NCI-H345 (cell line): ENCODE data around the gene ZNF592.
"Not testable (repeated sequence)": the region's sequence is repeated elsewhere in the genome, so short reads cannot be mapped to it uniquely, and the experiment has no call there.

Experiments
- DNase-seq: peaks from one replicate; lab custom pipeline; 2025; lab: John Stamatoyannopoulos, UW

Gene ZNF592

DNA sequence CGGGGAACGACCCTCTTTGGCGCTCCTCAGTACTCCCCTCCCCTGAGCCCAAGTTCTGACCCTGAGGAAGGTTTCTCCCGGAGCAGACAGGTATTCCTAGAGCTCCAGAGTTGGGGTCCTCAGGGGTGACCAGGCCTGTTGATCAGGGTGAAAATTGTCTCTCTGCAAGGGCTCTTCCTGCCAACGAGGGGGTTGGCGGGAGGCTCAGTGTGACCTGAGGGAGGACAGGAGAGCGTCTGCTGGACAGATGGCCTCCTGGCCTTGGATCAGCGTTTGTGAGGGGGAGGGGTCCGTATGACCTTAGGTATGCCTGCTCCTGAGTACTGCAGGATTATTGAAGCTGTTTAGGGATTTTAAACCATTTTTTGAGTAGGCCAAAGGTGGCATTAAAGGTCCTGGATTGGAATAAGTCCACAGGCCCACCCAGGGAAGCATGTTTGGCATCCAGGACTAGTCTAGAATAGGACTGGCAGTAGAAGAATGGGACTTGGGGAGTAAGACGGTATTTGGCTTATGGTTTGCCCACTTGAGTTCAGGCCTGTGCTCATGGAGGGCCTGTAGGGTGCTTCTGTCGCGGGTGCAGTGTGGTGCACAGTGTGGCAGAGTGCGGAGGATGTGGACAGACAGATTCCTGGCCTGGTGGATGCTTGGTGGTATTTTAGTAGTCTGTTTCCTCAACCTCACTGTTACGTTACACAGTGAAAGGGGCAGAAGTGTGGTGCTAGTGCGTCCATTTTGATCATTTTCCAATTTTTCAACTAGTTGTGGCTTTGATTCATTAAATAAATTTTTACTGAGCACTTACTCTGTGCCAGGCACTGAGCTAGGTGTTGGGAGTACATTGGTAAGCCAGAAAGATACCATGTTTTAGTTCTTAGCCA, 959 bp downstream of the ZNF592 start:
- no peak for DNase-seq

DNA sequence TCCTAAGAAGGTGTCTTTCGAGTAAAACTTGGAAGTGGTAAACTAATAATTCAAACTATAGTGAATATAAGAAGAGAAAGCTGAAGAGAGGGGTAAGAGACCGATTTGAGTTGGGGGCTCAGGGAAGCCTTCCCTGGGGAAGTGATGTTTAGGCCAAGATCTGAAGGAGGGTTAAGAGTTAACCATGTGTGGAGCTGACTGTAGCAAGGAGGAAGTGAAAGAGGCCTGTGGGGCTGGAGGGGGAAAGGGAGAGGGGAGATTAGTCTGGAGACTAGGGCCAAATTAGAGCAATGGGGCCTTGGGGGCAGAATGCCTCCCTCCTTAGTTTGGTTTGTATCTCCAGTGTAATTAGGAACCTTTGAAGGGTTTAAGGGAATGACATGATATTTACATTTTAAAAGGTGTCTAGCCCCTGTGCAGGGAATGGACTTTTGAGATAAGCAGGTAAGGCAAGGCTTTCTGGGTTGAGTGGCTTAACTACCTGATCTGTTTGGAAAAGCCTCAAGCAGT, 2.2 kb downstream of the ZNF592 start:
- no peak for DNase-seq

DNA sequence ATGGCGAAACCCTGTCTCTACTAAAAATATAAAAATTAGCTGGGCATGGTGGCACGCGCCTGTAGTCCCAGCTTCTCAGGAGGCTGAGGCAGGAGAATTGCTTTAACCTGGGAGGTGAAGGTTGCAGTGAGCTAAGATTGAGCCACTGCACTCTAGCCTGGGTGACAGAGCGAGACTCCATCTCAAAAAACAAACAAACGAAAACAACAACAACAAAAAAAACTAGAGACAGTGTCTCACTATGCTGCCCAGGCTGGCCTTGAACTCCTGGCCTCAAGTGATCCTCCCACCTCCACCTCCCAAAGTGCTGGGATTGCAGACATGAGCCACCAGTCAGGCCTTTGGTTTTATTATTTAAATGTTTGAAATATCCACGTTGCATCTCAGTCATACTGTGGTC, 3.3 kb downstream of the ZNF592 start:
- not testable (repeated sequence) for DNase-seq

DNA sequence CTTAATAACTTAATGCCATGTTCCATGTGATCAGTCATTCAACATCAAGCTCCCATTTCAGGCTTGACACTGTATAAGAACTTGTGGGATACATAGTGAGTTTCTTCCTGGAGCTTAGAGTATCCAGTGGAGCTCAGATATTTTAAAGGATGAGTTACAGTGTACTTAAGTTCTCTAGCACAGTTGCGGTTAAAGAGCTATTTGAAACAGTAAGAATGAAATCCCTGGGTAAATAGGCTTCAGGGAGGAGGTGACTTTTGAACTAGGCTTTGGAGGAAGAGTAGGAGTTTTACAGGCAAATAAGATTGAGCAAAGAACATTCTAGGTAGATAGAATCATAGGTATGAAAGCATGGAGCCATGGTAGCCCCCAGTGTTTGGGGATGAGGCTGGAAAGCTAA, 3.8 kb downstream of the ZNF592 start:
- no peak for DNase-seq

DNA sequence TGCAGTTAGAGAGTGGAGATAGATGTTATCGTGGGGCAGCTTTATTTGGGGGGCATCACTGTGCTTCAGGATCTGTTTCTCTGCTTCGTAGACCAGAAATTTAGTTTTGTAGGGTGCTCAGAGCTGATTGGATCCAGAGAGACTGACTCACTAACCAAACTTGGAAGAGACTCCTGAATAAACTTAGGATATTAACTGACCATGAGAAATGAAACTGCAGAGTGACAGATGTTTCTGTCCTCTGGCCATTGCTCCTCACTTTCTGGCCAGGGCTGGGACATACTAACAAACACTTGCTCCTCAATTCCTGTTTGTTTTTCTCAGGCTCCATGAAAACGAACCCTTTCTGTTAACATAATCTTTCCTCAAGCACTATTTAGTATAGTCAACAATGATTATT, 4.3 kb downstream of the ZNF592 start:
- no peak for DNase-seq

DNA sequence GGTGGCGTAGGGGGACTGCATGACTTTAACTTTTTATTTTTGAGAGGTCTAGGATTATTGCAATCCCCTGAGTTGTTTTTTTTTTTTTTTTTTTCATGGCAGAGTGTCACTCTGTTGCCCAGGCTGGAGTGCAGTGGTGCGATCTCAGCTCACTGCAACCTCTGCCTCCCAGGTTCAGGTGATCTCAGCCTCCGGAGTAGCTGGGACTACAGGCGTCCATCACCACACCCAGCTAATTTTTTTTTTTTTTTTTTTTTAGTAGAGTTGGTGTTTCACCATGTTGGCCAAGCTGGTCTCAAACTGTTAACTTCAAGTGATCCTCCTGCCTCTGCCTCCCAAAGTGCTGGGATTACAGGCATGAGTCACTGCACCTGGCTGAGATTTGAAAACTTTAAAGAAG, 6.5 kb downstream of the ZNF592 start:
- DNase-seq = not testable (repeated sequence)

DNA sequence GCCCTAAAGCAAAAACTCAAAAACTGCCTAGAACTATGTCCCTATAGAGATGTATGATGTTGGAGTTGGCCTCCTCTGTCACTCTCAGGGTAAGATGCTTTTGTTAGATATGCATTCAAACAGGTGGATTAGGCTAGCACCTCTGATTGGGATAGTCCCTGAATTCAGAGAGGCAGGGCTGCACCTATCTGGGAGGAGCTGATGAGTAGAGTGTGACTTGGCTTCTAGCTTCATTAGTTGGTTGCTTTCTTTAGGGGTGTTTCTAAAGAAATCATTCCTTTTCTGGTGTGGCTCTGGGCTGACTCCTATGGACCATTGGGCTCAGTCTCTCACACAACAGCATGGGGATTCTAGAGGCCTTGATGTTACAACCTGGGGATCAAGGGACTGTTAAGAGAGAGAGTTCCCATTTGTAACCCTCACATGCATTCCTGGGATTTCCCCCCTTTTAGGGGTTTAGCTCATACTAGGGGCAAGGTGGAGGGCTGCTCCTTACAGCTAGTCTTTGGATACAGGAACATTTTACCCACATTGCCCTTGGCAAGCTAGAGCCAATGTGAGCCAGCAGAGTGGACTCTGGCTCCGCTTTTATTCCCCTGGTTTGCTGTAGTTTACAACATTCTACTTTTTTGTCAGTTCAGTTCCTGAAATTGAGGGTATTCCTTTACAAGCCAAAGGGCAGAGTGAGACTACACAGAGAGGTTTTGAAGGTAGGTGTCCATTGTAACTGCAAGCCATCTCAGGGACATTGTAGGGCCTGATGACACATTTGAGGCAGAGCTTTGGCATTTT, 7.5 kb downstream of the ZNF592 start:
- no peak for DNase-seq

DNA sequence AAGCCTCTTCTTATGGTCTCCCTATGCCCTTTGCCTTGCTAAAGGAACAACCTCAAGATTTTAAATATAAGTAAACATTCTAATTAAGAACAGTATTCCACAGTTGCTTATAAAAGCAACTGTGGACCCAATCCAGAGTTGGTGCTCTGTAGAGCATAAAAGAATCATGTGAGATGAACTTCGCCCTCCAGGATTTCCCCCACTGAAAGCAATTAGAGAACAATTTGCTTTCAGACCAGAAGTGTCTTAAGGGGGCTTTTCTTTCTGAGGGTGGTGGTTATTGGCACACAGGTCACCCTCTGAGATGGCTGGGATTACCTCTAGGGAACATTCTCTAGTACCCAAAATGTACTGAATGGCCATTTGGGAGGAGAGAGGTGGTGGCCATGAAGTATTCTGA, 10.6 kb downstream of the ZNF592 start:
- no peak for DNase-seq

DNA sequence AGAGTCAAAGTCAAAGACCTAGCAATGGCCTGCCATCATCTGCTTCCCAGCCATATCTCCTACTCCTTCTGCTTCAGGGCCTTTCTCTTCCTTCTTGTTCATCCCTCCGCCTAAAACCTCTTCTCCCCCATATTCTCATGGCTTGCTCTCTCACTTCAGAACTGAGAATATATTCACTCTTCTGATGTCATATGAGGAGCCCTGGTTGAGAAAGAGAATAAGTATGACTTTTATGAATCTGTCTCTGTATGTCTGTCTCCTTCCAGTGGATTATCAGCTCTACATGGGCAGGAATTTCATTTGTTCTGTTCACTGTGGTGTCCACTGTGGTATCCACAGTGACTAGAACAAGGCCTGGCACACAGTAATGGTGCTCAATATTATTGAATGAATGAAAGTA, 11.8 kb downstream of the ZNF592 start:
- no peak for DNase-seq

DNA sequence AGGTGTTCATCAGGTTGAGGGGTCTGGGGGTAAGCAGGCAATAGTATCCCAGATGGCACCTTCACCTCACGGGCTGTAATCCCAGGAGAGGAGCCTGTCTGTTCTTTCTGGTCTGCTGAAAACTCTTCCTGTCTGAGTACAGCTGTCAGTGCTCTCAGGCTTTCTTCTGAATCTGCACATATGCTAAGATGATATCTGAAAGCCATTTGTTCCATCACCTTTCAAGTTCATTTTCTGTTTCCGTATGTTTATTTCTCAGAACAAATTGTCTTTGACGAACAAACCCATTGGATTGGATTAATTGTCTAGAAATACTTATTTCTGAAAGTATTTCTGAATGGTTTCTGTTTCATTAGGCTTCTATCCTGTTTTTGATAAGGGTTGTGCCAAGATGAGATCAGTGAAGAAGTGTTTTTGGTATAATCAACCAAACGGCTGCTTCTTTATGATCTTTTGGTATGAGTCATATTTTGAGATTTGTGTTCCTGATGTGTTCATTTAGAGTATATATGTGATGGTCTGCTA, 13.3 kb downstream of the ZNF592 start:
- DNase-seq = no peak

DNA sequence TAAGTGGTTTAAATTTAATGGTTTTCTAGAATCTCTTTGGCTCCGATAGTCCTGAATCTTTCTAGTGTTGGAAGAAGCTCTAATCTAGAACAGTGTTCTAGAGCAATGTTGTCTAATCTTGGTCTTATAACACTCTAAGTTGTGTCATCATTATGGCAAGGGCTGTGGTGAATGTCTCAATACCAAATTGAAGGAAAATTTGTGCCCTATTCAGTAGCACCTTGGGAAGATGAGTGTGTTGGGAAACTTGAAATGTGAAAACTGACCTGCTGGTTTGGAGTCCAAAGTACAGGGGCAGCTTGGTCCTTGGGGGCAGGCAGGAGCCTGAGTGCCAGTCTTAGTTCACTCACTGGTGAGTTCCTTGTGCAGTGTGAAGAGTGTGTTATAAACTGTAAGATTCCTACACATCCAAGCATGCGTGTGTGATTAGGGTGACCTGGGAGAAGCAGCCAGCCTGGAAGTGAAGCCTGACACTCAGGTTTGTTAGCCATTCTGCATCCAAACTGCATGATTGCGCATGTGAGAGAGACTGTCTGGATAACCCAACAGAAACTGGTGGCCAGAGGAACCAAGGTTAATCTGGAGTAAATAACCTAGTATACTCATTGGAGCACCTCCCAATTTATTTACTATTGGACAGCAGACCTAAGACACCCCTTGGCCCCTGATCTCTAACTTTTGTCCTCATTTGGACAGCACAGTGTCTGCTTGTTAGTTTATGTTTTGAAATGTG, 14.6 kb downstream of the ZNF592 start:
- no peak for DNase-seq

DNA sequence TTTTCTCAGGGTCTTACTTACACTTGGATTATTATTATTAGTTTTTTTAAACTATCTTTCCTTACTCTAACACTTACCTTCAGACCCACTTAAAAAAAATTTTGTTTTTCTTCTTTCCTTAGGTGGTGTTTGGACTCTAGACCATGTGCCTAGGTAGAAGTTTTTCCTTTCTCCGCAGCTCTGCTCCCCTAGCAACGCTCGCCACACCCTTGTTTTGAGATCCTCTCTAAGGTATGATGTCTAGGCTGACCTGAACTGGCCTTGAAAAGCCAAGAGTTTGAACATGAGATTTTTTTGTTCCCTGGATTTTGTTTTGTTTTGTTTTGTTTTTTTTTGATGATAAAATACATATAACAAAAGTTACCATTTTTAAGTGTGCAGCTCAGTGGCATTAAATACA, 16.2 kb downstream of the ZNF592 start:
- DNase-seq = no peak

DNA sequence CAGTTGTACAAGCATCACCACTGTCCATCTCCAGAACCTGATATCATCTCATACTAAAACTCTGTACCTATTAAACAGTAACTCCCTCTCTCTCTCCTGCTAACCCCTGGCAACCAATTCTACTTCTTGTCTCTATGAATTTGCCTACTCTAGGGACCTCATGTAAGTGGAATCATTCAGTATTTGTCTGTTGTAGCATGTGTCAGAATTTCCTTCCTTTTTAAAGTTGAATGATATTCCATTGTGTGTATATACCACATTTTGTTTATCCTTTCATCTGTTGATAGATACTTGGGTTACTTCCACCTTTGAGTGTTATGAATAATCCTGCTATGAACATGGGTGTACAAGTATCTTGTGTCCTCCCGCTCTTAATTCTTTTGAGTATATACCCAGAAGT, 16.6 kb downstream of the ZNF592 start:
- DNase-seq = no peak

DNA sequence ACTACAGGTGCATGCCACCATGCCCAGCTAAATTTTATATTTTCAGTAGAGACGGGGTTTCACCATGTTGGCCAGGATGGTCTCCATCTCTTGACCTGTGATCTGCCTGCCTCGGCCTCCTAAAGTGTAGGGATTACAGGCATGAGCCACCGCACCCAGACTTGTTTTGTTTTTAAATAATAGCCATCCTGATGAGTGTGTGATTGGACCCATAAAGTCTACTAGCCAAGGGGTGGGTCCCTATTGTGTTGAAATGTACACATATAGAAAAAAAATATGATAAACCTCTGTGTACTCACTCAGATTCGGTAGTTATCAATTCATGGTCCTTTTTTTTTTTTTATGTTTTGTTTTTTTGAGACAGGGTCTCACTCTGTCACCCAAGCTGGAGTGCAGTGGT, 17.3 kb downstream of the ZNF592 start:
- DNase-seq = no peak

DNA sequence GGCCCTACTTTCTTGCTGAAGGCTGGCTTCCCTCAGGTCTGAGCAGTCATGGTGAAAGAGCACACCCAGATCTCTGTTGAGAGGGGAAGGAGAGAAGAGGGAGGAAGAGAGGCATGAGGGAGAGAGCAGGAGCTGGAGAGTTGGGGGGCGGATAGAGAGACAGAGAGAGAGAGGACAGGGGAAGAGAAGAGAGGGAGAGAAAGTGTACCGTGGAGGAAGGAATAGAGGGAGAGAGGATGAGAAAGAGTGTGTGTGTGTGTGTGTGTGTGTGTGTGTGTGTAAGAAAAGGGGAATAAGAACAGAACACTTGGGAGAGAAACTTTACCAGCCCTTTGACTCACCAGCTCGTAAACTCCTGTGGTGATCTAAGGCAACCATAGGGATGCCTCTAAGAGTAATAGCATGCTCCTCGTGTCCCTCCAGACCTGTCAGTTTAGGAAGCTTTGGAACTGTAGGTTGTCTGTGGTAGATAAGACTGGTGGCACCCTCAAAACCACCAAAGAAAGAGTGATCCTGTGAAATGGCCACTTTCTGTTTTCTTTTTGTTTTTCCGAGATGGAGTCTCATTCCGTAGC, 18.2 kb downstream of the ZNF592 start:
- DNase-seq = no peak

DNA sequence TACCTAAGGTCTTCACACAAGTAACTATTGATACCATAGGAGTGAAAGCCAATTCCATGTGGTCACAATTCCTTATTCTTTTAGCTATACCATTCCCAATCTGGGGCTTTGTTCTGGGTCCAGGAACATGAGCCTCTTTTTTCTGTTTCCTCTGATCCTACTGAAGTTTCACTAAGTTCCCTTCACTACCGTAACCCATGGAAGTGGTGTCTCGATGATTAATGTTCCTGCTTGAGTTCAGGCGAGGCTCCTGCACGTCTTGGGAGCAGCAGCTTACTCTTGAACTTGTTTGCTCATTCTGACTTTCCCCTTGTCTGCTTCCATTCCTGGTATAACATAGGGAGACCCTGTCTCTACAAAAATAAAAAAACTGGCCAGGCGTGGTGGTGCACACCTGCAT, 23.6 kb downstream of the ZNF592 start:
- no peak for DNase-seq

DNA sequence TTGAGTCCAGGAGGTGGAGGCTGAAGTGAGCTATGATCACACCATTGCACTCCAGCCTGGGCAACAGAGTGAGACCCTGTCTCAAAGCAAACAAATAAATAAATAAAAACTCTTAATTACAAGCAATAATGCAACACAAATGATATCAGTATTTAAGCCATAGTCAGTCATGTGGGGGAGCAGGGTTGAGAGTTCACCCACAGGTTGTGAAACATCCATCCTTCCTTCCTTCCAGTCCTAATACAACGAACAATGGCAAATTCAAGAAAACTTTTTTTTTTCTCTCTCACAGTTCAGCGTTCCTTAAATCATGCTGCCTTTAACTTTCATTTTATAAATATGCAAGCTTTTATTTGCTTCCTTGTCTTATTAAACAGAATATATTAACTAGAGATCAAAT, 24.1 kb downstream of the ZNF592 start:
- DNase-seq = no peak

DNA sequence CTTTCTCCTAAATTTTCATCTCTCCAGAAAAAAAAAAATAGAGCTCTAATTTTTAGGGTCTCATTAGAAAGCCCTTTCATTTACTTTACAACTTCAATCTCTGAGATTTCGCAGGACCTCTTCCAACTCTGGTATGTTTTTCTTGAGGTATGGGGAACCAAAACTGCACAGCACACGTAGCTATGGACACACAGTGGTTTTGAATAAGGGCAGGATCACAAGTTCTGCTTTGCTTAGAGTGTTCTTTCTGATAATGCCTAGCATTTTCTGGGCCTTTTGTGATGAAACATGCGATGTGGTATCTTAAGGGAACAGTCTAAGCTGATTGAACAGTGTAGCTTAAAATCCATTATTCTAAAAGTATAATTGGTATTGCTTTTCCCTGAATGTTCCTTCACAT, 25.3 kb downstream of the ZNF592 start:
- no peak for DNase-seq

DNA sequence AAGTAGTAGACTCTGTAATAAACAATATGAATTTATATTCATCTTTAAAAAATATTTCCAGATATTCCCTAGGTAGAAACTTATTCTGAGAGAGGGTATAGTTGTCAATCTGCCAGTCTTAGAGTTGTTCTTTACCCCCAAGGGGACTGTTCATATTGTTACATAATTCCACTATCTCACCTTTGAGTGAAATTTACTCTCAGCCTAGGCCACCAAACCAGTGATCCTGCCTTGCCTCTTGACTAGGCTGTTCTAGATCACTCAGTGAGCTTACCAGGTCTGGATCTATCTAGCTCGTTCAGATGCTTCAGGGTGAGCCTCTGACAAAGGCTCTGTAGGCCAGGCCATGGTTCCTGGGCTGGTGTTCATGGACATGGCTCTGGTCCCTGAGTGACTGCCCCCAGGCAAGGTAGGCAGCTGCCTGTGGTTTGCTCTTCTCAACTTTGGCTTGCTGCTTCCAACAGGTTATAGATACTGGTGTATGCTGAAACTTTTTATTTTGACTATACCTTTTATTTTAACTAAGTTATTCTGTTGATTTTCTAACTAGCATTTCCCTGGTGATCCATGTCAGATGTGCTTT, 27.6 kb downstream of the ZNF592 start:
- DNase-seq = no peak

DNA sequence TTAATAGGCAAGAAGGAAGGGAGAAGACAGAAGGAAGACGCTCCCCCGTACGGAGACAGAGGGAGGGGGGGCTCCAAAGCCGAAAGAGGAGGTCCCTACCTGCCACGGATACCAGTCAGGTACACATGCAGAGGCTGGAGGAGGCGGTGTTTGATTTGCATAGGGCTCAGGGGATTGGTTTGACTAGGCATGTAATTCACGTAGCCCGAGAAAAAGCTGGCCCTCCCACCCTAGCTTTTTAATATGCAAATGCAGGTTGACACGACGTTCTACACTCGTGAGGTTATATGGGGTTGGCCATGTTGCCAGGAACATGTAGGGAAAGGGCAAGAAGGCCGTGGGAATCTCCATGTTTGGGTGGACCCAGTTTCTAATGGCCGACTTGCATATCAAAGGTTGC, 29.8 kb downstream of the ZNF592 start:
- DNase-seq = no peak

DNA sequence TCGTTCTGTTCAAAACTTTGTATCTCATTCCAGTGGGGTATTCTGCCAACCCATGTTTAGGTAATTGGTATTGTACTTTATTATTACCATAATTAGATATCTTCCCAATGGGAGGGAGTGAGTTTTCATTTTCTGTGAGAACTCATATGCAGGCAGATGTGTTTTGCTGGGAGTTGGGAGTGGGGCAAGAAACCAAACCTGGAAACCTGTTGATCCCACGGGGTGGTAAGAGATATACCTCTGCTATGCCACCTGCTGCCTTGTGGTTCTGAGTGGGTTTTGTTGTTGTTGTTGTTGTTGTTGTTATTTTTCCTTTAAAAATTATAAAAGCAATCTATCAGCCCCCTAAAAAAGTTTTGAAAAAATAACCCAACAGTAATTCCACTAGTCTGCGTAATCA, 32.1 kb downstream of the ZNF592 start:
- DNase-seq = no peak

DNA sequence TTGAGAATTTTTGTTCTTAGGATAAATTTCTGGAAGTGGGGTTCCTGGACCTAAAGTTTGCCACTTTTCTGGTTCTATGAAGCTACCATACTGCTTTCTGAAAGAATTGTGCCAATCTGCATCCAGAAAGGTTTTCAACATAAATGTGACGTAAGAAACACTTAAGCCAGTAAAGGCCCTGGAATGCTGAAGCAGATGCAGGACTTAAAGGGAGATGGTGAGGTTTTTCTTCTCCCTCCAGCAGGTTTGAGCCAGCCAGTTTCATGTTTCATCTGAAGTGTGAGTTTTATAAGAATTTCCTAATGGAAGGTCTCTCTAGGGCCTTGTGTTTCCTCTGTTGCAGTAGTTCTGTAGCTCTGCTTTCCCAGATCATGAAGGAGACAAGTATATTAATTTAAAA, 33.1 kb downstream of the ZNF592 start:
- DNase-seq = no peak
